ENCODE measurements around the gene N4BP2L2.

DNA sequence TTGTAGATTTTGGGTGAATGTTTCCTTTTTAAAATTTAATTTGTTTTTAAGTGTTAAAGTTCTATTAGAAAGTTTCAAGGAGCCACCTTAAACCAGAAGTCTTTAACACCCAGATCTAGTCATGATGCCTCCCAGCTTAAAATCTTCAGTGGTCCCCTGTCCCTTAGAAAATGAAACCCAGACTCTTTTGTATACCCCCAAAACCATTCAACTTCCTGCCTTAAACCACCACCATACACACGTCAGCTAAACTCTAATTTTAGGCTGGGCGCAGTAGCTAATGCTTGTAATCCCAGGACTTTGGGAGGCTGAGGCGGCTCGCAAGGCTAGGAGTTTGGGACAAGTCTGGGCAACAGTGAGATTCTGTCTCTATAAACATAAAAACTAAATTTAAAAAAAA lies 148.5 kb downstream of the N4BP2L2 start:
- TF ChIP-seq EZH2 (IDR thresholded peaks at IDR 0.05; ENCODE audit: borderline replicate concordance, low read depth, low read length, severe bottlenecking) (no peak), POLR2A (IDR thresholded peaks at IDR 0.05; ENCODE audit: low read depth, low read length) (no peak), GATA2 (IDR thresholded peaks at IDR 0.05; ENCODE audit: insufficient read depth, insufficient read length, low read depth, low read length) (no peak), POLR2AphosphoS5 (IDR thresholded peaks at IDR 0.05; ENCODE audit: insufficient read depth, low read depth, low read length) (no peak), FOS (IDR thresholded peaks at IDR 0.05; ENCODE audit: borderline replicate concordance, insufficient read depth, low read length) (no peak), JUN (IDR thresholded peaks at IDR 0.05; ENCODE audit: borderline replicate concordance, insufficient read depth, insufficient read length, low read depth) (no peak), MYC (IDR thresholded peaks at IDR 0.05; ENCODE audit: low read depth, low read length) (no peak)
- TF ChIP-seq, protein P1, sequence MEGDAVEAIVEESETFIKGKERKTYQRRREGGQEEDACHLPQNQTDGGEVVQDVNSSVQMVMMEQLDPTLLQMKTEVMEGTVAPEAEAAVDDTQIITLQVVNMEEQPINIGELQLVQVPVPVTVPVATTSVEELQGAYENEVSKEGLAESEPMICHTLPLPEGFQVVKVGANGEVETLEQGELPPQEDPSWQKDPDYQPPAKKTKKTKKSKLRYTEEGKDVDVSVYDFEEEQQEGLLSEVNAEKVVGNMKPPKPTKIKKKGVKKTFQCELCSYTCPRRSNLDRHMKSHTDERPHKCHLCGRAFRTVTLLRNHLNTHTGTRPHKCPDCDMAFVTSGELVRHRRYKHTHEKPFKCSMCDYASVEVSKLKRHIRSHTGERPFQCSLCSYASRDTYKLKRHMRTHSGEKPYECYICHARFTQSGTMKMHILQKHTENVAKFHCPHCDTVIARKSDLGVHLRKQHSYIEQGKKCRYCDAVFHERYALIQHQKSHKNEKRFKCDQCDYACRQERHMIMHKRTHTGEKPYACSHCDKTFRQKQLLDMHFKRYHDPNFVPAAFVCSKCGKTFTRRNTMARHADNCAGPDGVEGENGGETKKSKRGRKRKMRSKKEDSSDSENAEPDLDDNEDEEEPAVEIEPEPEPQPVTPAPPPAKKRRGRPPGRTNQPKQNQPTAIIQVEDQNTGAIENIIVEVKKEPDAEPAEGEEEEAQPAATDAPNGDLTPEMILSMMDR (IDR thresholded peaks at IDR 0.05; ENCODE audit: extremely low read depth in 1 of 2, insufficient read depth in 1 of 2, low read depth in 1 of 2, low read length in 2 of 2) = no peak
- TF ChIP-seq, protein P2, sequence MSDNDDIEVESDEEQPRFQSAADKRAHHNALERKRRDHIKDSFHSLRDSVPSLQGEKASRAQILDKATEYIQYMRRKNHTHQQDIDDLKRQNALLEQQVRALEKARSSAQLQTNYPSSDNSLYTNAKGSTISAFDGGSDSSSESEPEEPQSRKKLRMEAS (IDR thresholded peaks at IDR 0.05; ENCODE audit: insufficient read depth, insufficient read length) = no peak
